ENCODE data around the gene VKORC1L1.

The VKORC1L1 gene

DNA sequence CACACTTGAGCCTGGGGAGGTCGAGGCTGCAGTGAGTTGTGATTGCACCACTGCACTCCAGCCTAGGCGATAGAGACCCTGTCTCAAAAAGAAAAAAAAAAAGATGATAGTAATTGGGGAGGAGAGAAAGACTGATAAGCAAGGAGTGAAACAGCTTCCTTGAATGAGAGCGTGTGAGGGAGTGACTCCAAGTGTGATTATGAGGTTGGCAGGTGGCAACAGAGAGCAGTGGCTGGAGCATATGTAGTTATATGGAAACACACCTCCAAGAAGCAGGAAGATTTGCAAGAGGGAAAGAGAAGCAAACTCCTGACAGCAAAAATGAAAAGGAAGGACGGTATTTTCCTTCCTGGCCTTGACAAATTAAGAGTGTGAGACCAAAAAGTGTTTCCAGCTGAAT, 50.4 kb downstream of the VKORC1L1 start:
- H3K9me3 Mint-ChIP-seq = no peaks in the 10 kb centered on the region
- H3K4me3 Mint-ChIP-seq = no peak overlapping the region
- no peaks in the 10 kb centered on the region for H3K4me1 Mint-ChIP-seq
- TF ChIP-seq, protein P1, sequence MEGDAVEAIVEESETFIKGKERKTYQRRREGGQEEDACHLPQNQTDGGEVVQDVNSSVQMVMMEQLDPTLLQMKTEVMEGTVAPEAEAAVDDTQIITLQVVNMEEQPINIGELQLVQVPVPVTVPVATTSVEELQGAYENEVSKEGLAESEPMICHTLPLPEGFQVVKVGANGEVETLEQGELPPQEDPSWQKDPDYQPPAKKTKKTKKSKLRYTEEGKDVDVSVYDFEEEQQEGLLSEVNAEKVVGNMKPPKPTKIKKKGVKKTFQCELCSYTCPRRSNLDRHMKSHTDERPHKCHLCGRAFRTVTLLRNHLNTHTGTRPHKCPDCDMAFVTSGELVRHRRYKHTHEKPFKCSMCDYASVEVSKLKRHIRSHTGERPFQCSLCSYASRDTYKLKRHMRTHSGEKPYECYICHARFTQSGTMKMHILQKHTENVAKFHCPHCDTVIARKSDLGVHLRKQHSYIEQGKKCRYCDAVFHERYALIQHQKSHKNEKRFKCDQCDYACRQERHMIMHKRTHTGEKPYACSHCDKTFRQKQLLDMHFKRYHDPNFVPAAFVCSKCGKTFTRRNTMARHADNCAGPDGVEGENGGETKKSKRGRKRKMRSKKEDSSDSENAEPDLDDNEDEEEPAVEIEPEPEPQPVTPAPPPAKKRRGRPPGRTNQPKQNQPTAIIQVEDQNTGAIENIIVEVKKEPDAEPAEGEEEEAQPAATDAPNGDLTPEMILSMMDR (IDR thresholded peaks at IDR 0.05; ENCODE audit: unreplicated experiment in 3 of 3) = no peak
- H3K27me3 Mint-ChIP-seq (ENCODE audit: low read depth) = no peaks in the 10 kb centered on the region
- H3K36me3 Mint-ChIP-seq (ENCODE audit: low read depth) = peaks cover 5% of the 10 kb centered on the region
- H3K27ac Mint-ChIP-seq = peak overlapping the region in 1 of 3 experiments; percentile 5

DNA sequence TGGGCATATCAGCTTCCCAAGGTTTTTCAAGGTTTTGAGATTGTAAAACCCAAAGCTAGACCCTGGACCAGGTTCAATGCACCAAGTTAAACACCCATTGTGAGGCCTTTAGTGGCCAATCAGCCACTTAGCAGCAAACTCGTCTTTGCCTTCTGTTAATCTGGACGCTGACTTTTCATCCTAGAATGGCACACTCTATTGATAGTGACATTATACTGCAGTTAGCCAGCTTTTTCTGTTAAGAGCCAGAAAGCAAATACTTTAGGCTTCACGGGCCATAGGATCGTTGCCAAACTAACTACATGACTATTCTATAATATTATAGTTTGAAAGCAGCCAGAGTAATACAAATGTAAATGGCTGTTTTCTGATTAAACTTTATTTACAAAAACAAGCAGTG, 51.3 kb downstream of the VKORC1L1 start:
- Mint-ChIP-seq H3K27me3 (ENCODE audit: low read depth) (no peaks in the 10 kb centered on the region), H3K4me1 (no peaks in the 10 kb centered on the region), H3K27ac (no peak overlapping the region), H3K9me3 (no peaks in the 10 kb centered on the region), H3K4me3 (no peak overlapping the region), H3K36me3 (ENCODE audit: low read depth) (peaks cover 5% of the 10 kb centered on the region)
- TF ChIP-seq, protein P1 (IDR thresholded peaks at IDR 0.05; ENCODE audit: unreplicated experiment in 3 of 3) = no peak

GRCh38 chr7:65925040-65925439, 52.2 kb downstream of the VKORC1L1 start:
- no peaks in the 10 kb centered on the region for H3K4me1 Mint-ChIP-seq
- H3K9me3 Mint-ChIP-seq = no peaks in the 10 kb centered on the region
- no peak overlapping the region for H3K4me3 Mint-ChIP-seq
- H3K27ac Mint-ChIP-seq = no peak overlapping the region
- H3K27me3 Mint-ChIP-seq (ENCODE audit: low read depth) = no peaks in the 10 kb centered on the region
- peaks cover 3% of the 10 kb centered on the region for H3K36me3 Mint-ChIP-seq (ENCODE audit: low read depth)
- TF ChIP-seq, protein P1 (IDR thresholded peaks at IDR 0.05; ENCODE audit: unreplicated experiment in 3 of 3) = no peak

- no peak overlapping the region for H3K4me3 Mint-ChIP-seq
- no peaks in the 10 kb centered on the region for H3K36me3 Mint-ChIP-seq (ENCODE audit: low read depth)
- TF ChIP-seq, protein P1 (IDR thresholded peaks at IDR 0.05; ENCODE audit: unreplicated experiment in 3 of 3) = no peak
- no peaks in the 10 kb centered on the region for H3K27me3 Mint-ChIP-seq (ENCODE audit: low read depth)
- no peaks in the 10 kb centered on the region for H3K9me3 Mint-ChIP-seq
- no peak overlapping the region for H3K27ac Mint-ChIP-seq
- H3K4me1 Mint-ChIP-seq = no peaks in the 10 kb centered on the region
These were observed 53.7 kb downstream of the VKORC1L1 start for GRCh38 chr7:65926588-65926987.

GRCh38 chr7:65927489-65928448, 54.9 kb downstream of the VKORC1L1 start:
- no peaks in the 10 kb centered on the region for H3K9me3 Mint-ChIP-seq
- H3K27ac Mint-ChIP-seq = no peak overlapping the region
- no peaks in the 10 kb centered on the region for H3K4me1 Mint-ChIP-seq
- H3K36me3 Mint-ChIP-seq (ENCODE audit: low read depth) = no peaks in the 10 kb centered on the region
- H3K4me3 Mint-ChIP-seq = no peak overlapping the region
- TF ChIP-seq, protein P1 (IDR thresholded peaks at IDR 0.05; ENCODE audit: unreplicated experiment in 3 of 3) = no peak
- H3K27me3 Mint-ChIP-seq (ENCODE audit: low read depth) = no peaks in the 10 kb centered on the region

DNA sequence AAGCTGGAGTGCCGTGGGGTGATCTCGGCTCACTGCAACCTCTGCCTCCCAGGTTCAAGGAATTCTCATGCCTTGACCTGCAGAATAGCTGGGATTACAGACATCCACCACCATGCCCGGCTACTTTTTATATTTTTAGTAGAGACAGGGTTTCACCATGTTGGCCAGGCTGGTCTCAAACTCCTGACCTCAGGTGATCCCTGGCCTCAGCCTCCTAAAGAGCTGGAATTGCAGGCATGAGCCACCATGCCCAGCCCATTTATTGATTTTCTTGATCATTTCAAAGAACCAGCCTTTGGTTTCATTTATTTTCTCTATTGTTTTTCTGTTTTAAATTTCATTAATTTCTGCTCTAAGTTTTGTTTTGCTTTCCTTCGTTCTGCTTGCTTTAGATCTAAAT, 58.8 kb downstream of the VKORC1L1 start:
- TF ChIP-seq, protein P1 (IDR thresholded peaks at IDR 0.05; ENCODE audit: unreplicated experiment in 3 of 3) = no peak
- Mint-ChIP-seq H3K27me3 (ENCODE audit: low read depth) (no peaks in the 10 kb centered on the region), H3K36me3 (ENCODE audit: low read depth) (peaks cover 11% of the 10 kb centered on the region), H3K27ac (no peak overlapping the region), H3K4me3 (no peak overlapping the region), H3K4me1 (no peaks in the 10 kb centered on the region), H3K9me3 (no peaks in the 10 kb centered on the region)
